GM12864 (cell line): ENCODE measurements around the gene ARHGAP35.

Source experiments
- DNase-seq: peaks from one replicate; pipeline ENCODE4 v3.0.0-alpha.2; 2011; ENCODE audit warnings: low read depth
- H3K4me3 ChIP-seq: 2 replicates; pipeline ENCODE4 v1.5.1; 2011; ENCODE audit warnings: mild to moderate bottlenecking, low read depth, low read length, control low read depth
- CTCF ChIP-seq: IDR thresholded peaks from 2 replicates; pipeline ENCODE4 v1.5.1; 2011; ENCODE audit warnings: low read depth, mild to moderate bottlenecking, moderate library complexity, low read length, control low read depth, inconsistent platforms; ENCODE audit errors: missing control alignments

ARHGAP35 gene

GRCh38 chr19:46834121-46834520, 26.7 kb upstream of the ARHGAP35 start:
- TF ChIP-seq CTCF = no peak
- DNase-seq = no peak
- H3K4me3 ChIP-seq = no peak overlapping the region

DNA sequence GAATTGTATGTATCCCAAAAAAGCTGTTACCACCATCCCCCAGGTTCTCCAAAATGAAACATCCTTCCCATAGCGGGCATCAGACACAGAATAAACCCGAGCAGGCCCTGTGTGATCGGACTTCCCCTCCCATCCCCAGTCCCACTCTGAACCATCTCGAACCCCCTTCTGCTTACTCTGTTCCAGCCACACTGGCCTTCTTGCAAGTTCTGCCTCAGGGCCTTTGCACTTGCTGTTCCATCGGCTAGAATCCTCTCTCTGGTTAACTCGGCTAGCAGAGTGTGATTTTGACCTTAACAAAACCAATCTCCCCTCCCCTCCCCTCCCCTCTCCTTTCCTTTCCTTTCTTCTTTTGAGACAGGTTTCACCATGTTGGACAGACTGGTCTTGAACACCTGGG, 25.8 kb upstream of the ARHGAP35 start:
- no peak for TF ChIP-seq CTCF
- H3K4me3 ChIP-seq = no peak overlapping the region
- no peak for DNase-seq

GRCh38 chr19:46838160-46838559, 22.6 kb upstream of the ARHGAP35 start:
- no peak overlapping the region for H3K4me3 ChIP-seq
- TF ChIP-seq CTCF = no peak
- DNase-seq = no peak

- no peak for TF ChIP-seq CTCF
- DNase-seq = no peak
- H3K4me3 ChIP-seq = no peak overlapping the region
Measured at GRCh38 chr19:46839752-46840497, 20.9 kb upstream of the ARHGAP35 start.

GRCh38 chr19:46840498-46840942, 20.3 kb upstream of the ARHGAP35 start:
- DNase-seq = no peak
- no peak overlapping the region for H3K4me3 ChIP-seq
- peak; percentile 91 for TF ChIP-seq CTCF

- no peak for DNase-seq
- no peak overlapping the region for H3K4me3 ChIP-seq
- TF ChIP-seq CTCF = no peak
Measured at GRCh38 chr19:46841458-46842083, 19.2 kb upstream of the ARHGAP35 start.
